ENCODE measurements around the gene TTLL10.

The TTLL10 gene

GRCh38 chr1:1242461-1243265, 69.0 kb downstream of the TTLL10 start:
- no peaks in the 10 kb centered on the region for H3K36me3 ChIP-seq (ENCODE audit: control insufficient read depth, insufficient read depth, low read length)
- H3K4me1 ChIP-seq (ENCODE audit: control insufficient read depth, insufficient read depth, low read length, poor library complexity, severe bottlenecking): peaks cover 9% of the 10 kb centered on the region
- H3K4me3 ChIP-seq (ENCODE audit: insufficient read depth, low read depth, low read length, poor library complexity, severe bottlenecking): no peak overlapping the region
- no peak overlapping the region for H3K27ac ChIP-seq (ENCODE audit: insufficient read depth, low read length, poor library complexity, severe bottlenecking)
- no peaks in the 10 kb centered on the region for H3K9me3 ChIP-seq (ENCODE audit: control insufficient read depth, low read length)
- DNase-seq: no peak
- peaks cover 13% of the 10 kb centered on the region for H3K27me3 ChIP-seq (replicated peaks; ENCODE audit: control insufficient read depth, insufficient read depth, low read length, poor library complexity, severe bottlenecking)

- Histone ChIP-seq H3K27me3 (replicated peaks; ENCODE audit: control insufficient read depth, insufficient read depth, low read length, poor library complexity, severe bottlenecking) (peaks cover 13% of the 10 kb centered on the region), H3K9me3 (ENCODE audit: control insufficient read depth, low read length) (no peaks in the 10 kb centered on the region), H3K27ac (ENCODE audit: insufficient read depth, low read length, poor library complexity, severe bottlenecking) (no peak overlapping the region), H3K36me3 (ENCODE audit: control insufficient read depth, insufficient read depth, low read length) (no peaks in the 10 kb centered on the region), H3K4me1 (ENCODE audit: control insufficient read depth, insufficient read depth, low read length, poor library complexity, severe bottlenecking) (peaks cover 9% of the 10 kb centered on the region), H3K4me3 (ENCODE audit: insufficient read depth, low read depth, low read length, poor library complexity, severe bottlenecking) (no peak overlapping the region)
- no peak for DNase-seq
These were observed 69.6 kb downstream of the TTLL10 start for GRCh38 chr1:1243266-1243660.

GRCh38 chr1:1243807-1244191, 70.1 kb downstream of the TTLL10 start:
- no peaks in the 10 kb centered on the region for H3K36me3 ChIP-seq (ENCODE audit: control insufficient read depth, insufficient read depth, low read length)
- no peak overlapping the region for H3K4me3 ChIP-seq (ENCODE audit: insufficient read depth, low read depth, low read length, poor library complexity, severe bottlenecking)
- DNase-seq: no peak
- H3K9me3 ChIP-seq (ENCODE audit: control insufficient read depth, low read length): no peaks in the 10 kb centered on the region
- peaks cover 13% of the 10 kb centered on the region for H3K27me3 ChIP-seq (replicated peaks; ENCODE audit: control insufficient read depth, insufficient read depth, low read length, poor library complexity, severe bottlenecking)
- peaks cover 9% of the 10 kb centered on the region for H3K4me1 ChIP-seq (ENCODE audit: control insufficient read depth, insufficient read depth, low read length, poor library complexity, severe bottlenecking)
- no peak overlapping the region for H3K27ac ChIP-seq (ENCODE audit: insufficient read depth, low read length, poor library complexity, severe bottlenecking)

GRCh38 chr1:1244192-1244811, 70.6 kb downstream of the TTLL10 start:
- Histone ChIP-seq H3K27ac (ENCODE audit: insufficient read depth, low read length, poor library complexity, severe bottlenecking) (no peak overlapping the region), H3K4me1 (ENCODE audit: control insufficient read depth, insufficient read depth, low read length, poor library complexity, severe bottlenecking) (peaks cover 9% of the 10 kb centered on the region), H3K27me3 (replicated peaks; ENCODE audit: control insufficient read depth, insufficient read depth, low read length, poor library complexity, severe bottlenecking) (peaks cover 13% of the 10 kb centered on the region), H3K36me3 (ENCODE audit: control insufficient read depth, insufficient read depth, low read length) (no peaks in the 10 kb centered on the region), H3K9me3 (ENCODE audit: control insufficient read depth, low read length) (no peaks in the 10 kb centered on the region), H3K4me3 (ENCODE audit: insufficient read depth, low read depth, low read length, poor library complexity, severe bottlenecking) (no peak overlapping the region)
- no peak for DNase-seq

- no peak for DNase-seq
- Histone ChIP-seq H3K4me3 (ENCODE audit: insufficient read depth, low read depth, low read length, poor library complexity, severe bottlenecking) (no peak overlapping the region), H3K27ac (ENCODE audit: insufficient read depth, low read length, poor library complexity, severe bottlenecking) (no peak overlapping the region), H3K27me3 (replicated peaks; ENCODE audit: control insufficient read depth, insufficient read depth, low read length, poor library complexity, severe bottlenecking) (peaks cover 13% of the 10 kb centered on the region), H3K9me3 (ENCODE audit: control insufficient read depth, low read length) (no peaks in the 10 kb centered on the region), H3K36me3 (ENCODE audit: control insufficient read depth, insufficient read depth, low read length) (no peaks in the 10 kb centered on the region), H3K4me1 (ENCODE audit: control insufficient read depth, insufficient read depth, low read length, poor library complexity, severe bottlenecking) (peaks cover 9% of the 10 kb centered on the region)
These were observed 71.6 kb downstream of the TTLL10 start for GRCh38 chr1:1245178-1245816.

GRCh38 chr1:1245817-1246576, 72.3 kb downstream of the TTLL10 start:
- H3K4me3 ChIP-seq (ENCODE audit: insufficient read depth, low read depth, low read length, poor library complexity, severe bottlenecking): no peak overlapping the region
- H3K4me1 ChIP-seq (ENCODE audit: control insufficient read depth, insufficient read depth, low read length, poor library complexity, severe bottlenecking): peaks cover 16% of the 10 kb centered on the region
- DNase-seq: no peak
- H3K9me3 ChIP-seq (ENCODE audit: control insufficient read depth, low read length): no peaks in the 10 kb centered on the region
- peaks cover 13% of the 10 kb centered on the region for H3K27me3 ChIP-seq (replicated peaks; ENCODE audit: control insufficient read depth, insufficient read depth, low read length, poor library complexity, severe bottlenecking)
- H3K36me3 ChIP-seq (ENCODE audit: control insufficient read depth, insufficient read depth, low read length): no peaks in the 10 kb centered on the region
- no peak overlapping the region for H3K27ac ChIP-seq (ENCODE audit: insufficient read depth, low read length, poor library complexity, severe bottlenecking)

GRCh38 chr1:1246577-1247340, 73.1 kb downstream of the TTLL10 start, which contains the start of gene C1QTNF12:
TSS of gene C1QTNF12 (minus strand) at chr1:1246722. CDS start at chr1:1246690, 32 bp downstream.
- Histone ChIP-seq H3K27me3 (replicated peaks; ENCODE audit: control insufficient read depth, insufficient read depth, low read length, poor library complexity, severe bottlenecking) (peaks cover 13% of the 10 kb centered on the region), H3K9me3 (ENCODE audit: control insufficient read depth, low read length) (no peaks in the 10 kb centered on the region), H3K27ac (ENCODE audit: insufficient read depth, low read length, poor library complexity, severe bottlenecking) (no peak within 1 kb of the TSS), H3K36me3 (ENCODE audit: control insufficient read depth, insufficient read depth, low read length) (no peaks in the 10 kb centered on the region), H3K4me1 (ENCODE audit: control insufficient read depth, insufficient read depth, low read length, poor library complexity, severe bottlenecking) (peaks cover 20% of the 10 kb centered on the region), H3K4me3 (ENCODE audit: insufficient read depth, low read depth, low read length, poor library complexity, severe bottlenecking) (no peak within 1 kb of the TSS)
- no peak for DNase-seq

GRCh38 chr1:1247341-1247913, 73.7 kb downstream of the TTLL10 start:
- no peak for DNase-seq
- Histone ChIP-seq H3K27ac (ENCODE audit: insufficient read depth, low read length, poor library complexity, severe bottlenecking) (no peak overlapping the region), H3K4me3 (ENCODE audit: insufficient read depth, low read depth, low read length, poor library complexity, severe bottlenecking) (no peak overlapping the region), H3K36me3 (ENCODE audit: control insufficient read depth, insufficient read depth, low read length) (no peaks in the 10 kb centered on the region), H3K4me1 (ENCODE audit: control insufficient read depth, insufficient read depth, low read length, poor library complexity, severe bottlenecking) (peaks cover 20% of the 10 kb centered on the region), H3K27me3 (replicated peaks; ENCODE audit: control insufficient read depth, insufficient read depth, low read length, poor library complexity, severe bottlenecking) (peaks cover 13% of the 10 kb centered on the region), H3K9me3 (ENCODE audit: control insufficient read depth, low read length) (no peaks in the 10 kb centered on the region)

Data from effector memory CD4-positive, alpha-beta T cell (primary cell).